T-helper 17 cell (primary cell): Measurements from ENCODE around the gene ATP9A. TPM values are rescaled to one million over a fixed set of nuclear protein-coding genes. Genes with fewer than 3 reads are reported as not detected.
"Not testable (repeated sequence)": the region's sequence is repeated elsewhere in the genome, so short reads cannot be mapped to it uniquely, and the experiment has no call there.

Experiments used
- ATAC-seq: fragments of 150-1000 bp; cut with Tn5 transposase; 2 replicates; pipeline ENCODE4 v1.10.0; 2021; ENCODE audit warnings: mild to moderate bottlenecking, moderate library complexity
- DNase-seq, 3 donors: peaks; one replicate each; pipeline versions ENCODE4 v3.0.0 to v3.0.0-alpha.2; 2020 to 2021
- H3K9me3 ChIP-seq: one replicate; pipeline ENCODE4 v1.7.0; 2013; ENCODE audit warnings: low read length, mild to moderate bottlenecking; ENCODE audit not compliant: control insufficient read depth, poor library complexity, severe bottlenecking
- H3K27ac Mint-ChIP-seq: one replicate; pipeline ENCODE4 v1.8.0; 2022; ENCODE audit warnings: mild to moderate bottlenecking, moderate library complexity, mixed read lengths
- H3K27me3 Mint-ChIP-seq: one replicate; pipeline ENCODE4 v1.8.0; 2022; ENCODE audit warnings: mixed read lengths
- H3K36me3 Mint-ChIP-seq: one replicate; pipeline ENCODE4 v1.8.0; 2022; ENCODE audit warnings: low read depth, mixed read lengths
- H3K4me1 Mint-ChIP-seq: one replicate; pipeline ENCODE4 v1.8.0; 2022; ENCODE audit warnings: mild to moderate bottlenecking, mixed read lengths
- H3K4me3 Mint-ChIP-seq: one replicate; pipeline ENCODE4 v1.8.0; 2022; ENCODE audit warnings: mild to moderate bottlenecking, moderate library complexity, mixed read lengths
- total RNA-seq, 4 donors: library from RNA in 2 of 4; stranded (reverse) in 2 of 4; gene quantifications; one replicate each; pipeline ENCODE4 v1.2.3 and lab custom pipeline; 2022 to 2026

ATP9A gene
- total RNA-seq, 2 donors from 2014 or later = 0.15 to 4.2 TPM

DNA sequence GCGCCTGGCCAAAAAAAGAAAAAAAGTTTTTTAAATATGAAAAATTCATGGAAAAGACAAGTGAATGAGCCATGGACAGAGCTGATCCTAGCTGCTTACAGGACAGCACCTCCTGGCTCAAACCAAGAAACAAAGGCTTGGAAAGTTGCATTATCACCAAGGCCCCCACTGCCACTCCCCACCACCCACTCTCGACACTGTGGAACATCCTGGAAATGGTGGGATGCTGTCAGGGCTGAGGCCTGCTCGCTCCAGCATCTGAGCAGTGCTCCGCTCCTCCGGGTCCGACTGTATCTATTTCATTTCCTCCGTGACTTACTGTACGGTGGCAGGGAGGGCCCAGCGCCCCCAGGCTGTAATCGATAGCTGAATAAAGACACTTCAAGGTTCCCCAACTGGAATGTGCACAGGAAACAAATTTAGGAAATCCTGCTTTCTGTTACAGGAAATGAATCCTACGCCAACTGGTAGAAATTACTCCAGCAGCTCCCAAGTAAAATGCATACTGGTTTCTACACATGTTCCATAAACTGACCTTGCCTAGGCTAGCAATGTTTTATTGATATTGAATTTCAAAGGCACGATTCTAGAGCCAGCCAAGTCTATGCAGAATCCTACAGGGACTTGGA lies 116.2 kb downstream of the ATP9A start:
- DNase-seq (no peak), ATAC-seq (no peak)
- H3K27ac Mint-ChIP-seq = no peak overlapping the region
- H3K4me1 Mint-ChIP-seq = peaks cover 4% of the 10 kb centered on the region
- peaks cover 24% of the 10 kb centered on the region for H3K27me3 Mint-ChIP-seq
- H3K36me3 Mint-ChIP-seq = no peaks in the 10 kb centered on the region
- no peak overlapping the region for H3K4me3 Mint-ChIP-seq
- H3K9me3 ChIP-seq = no peaks in the 10 kb centered on the region

DNA sequence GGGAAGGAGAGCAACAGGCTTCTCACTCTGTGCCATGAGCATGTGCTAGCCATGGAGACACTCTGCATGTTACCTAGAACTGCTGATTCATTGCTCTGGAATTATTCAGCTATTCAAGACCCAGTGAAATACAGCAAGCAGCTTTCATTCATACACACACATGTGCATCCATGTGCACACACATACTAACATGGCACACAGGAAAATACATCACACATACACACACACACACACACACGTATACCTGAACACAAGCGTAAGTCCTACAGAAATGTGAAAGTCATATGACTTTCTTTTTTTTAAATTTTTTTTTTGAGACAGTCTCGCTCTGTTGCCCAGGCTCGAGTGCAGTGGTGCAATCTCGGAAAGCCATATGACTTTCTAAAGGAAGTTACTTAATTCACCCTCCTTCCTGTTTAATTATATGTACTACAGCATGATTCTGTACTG lies 117.5 kb downstream of the ATP9A start:
- DNase-seq (no peak), ATAC-seq (peak; percentile 70)
- no peaks in the 10 kb centered on the region for H3K36me3 Mint-ChIP-seq
- no peak overlapping the region for H3K27ac Mint-ChIP-seq
- peaks cover 31% of the 10 kb centered on the region for H3K27me3 Mint-ChIP-seq
- H3K9me3 ChIP-seq = no peaks in the 10 kb centered on the region
- H3K4me3 Mint-ChIP-seq = no peak overlapping the region
- H3K4me1 Mint-ChIP-seq = peaks cover 3% of the 10 kb centered on the region

DNA sequence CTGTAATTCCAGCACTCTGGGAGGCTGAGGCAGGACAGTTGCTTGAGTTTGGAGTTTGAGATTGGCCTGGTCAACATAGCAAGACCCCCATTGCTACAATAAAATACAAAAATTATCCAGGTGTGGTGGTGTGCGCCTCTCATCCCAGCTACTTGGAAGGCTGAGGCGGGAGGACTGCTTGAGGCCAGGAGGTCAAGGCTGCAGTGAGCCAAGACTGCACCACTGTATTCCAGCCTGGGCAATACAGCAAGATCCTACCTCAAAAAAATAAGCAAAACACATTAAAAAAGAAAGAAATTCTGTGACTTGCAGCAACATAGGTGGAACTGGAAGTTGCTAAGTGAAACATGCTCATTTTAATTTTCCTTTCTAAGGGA lies 119.6 kb downstream of the ATP9A start:
- Mint-ChIP-seq H3K27me3 (peaks cover 31% of the 10 kb centered on the region), H3K4me3 (no peak overlapping the region)
- ATAC-seq = no peak

DNA sequence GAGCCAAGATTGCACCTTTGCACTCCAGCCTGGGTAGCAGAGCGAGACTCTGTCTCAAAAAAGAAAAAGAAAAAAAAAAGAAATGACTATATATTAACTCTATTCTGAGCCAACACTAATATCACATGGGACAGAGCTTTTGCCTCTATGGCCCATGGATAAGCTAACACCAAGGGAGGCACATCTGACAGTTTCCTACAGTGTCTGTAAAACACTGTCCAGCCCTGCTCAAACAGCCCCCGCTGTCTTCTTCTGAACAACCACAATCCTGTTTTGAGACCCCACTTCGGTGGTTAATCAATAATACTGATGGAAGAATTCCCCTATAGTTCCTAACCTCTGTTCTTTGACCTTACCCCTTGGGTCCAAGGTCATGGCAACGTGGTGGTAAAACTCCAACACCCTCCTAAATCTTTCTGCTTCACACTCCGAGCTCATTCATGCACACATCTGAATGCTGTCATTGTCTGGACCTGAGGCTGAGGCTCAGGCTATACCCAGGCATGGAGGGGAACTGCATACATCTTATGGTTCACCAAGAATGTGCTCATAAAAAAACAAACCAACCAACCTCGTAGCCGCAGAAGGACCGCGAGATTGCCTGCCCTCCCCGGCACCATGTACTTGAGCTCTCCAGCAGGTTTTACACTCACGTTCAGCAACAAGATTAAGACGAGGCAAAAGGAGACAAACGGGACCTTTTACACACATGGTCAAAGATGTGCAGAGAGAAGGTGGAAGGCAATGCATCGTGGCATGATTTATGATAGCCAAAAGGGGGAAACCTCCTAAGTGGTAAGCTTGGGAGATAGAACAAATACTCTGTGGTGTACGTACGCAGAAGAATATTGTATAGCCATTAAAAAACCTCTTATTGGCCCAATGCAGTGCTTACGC lies 120.3 kb downstream of the ATP9A start:
- Mint-ChIP-seq H3K36me3 (no peaks in the 10 kb centered on the region), H3K27ac (no peak overlapping the region), H3K4me3 (no peak overlapping the region), H3K4me1 (peaks cover 3% of the 10 kb centered on the region), H3K27me3 (peaks cover 31% of the 10 kb centered on the region)
- no peak for ATAC-seq
- no peaks in the 10 kb centered on the region for H3K9me3 ChIP-seq
- no peak for DNase-seq

More for the DNA sequence above, 119.6 kb downstream of the ATP9A start:
- no peak for DNase-seq
- Mint-ChIP-seq H3K36me3 (no peaks in the 10 kb centered on the region), H3K27ac (no peak overlapping the region), H3K4me1 (peaks cover 3% of the 10 kb centered on the region)
- H3K9me3 ChIP-seq = no peaks in the 10 kb centered on the region

DNA sequence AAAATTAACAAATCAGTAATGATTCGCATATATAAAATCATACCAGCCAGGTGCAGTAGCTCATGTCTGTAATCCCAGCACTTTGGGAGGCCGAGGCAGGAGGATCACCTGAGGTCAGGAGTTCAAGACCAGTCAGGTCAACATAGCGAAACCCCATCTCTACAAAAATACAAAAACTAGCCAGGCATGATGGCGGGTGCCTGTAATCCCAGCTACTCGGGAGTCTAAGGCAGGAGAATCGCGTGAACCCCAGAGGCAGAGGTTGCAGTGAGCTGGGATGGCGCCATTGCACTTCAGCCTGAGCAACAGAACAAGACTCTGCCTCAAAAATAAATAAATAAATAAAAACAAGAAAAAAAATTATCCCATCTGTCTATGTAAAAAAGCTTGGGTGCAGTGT lies 124.4 kb downstream of the ATP9A start:
- H3K4me3 Mint-ChIP-seq, ATAC-seq, H3K4me1 Mint-ChIP-seq, H3K27ac Mint-ChIP-seq, DNase-seq, H3K36me3 Mint-ChIP-seq, H3K9me3 ChIP-seq: not testable (repeated sequence)
- peaks cover 31% of the 10 kb centered on the region for H3K27me3 Mint-ChIP-seq

DNA sequence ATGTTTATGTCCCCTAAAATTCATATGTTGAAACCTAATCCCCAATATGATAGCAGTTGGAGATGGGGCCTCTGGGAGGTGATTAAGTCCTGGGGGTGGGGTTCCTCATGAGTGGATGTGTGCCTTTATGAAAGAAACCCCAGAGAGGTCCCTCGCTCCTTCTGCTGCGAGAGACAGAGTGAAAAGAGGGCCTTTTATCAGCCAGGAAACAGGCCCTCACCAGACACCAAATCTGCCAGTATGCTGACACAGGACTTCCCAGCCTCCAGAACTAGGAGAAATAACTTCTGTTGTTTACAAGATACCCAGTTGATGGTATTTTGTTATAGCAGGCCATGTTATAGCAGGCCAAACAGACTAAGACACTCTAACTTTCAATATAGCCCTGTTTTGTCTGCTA lies 124.8 kb downstream of the ATP9A start:
- Mint-ChIP-seq H3K4me1 (peaks cover 3% of the 10 kb centered on the region), H3K27ac (no peak overlapping the region), H3K27me3 (peaks cover 31% of the 10 kb centered on the region), H3K36me3 (no peaks in the 10 kb centered on the region), H3K4me3 (no peak overlapping the region)
- ATAC-seq (no peak), DNase-seq (no peak)
- H3K9me3 ChIP-seq = no peaks in the 10 kb centered on the region

DNA sequence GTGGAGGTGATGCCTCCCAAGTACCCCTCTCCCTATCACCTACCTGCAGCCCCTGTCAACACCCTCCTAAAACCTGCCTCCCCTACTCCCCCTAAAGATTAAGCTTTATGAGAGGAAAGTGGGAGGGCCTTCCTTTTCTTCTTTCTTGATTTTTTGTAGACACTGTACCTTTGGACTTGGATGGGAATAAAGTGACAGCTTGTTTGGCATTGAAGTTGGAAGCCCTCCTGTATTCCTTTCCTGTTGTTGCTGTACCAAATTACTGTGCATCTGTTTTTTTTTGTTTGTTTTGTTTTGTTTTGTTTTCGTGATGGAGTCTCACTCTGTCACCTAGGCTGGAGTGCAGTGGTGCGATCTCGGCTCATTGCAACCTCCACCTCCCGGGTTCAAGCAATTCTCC lies 126.3 kb downstream of the ATP9A start:
- Mint-ChIP-seq H3K4me3 (no peak overlapping the region), H3K36me3 (no peaks in the 10 kb centered on the region), H3K27ac (no peak overlapping the region), H3K4me1 (peaks cover 3% of the 10 kb centered on the region), H3K27me3 (peaks cover 40% of the 10 kb centered on the region)
- no peaks in the 10 kb centered on the region for H3K9me3 ChIP-seq
- DNase-seq (no peak), ATAC-seq (no peak)

DNA sequence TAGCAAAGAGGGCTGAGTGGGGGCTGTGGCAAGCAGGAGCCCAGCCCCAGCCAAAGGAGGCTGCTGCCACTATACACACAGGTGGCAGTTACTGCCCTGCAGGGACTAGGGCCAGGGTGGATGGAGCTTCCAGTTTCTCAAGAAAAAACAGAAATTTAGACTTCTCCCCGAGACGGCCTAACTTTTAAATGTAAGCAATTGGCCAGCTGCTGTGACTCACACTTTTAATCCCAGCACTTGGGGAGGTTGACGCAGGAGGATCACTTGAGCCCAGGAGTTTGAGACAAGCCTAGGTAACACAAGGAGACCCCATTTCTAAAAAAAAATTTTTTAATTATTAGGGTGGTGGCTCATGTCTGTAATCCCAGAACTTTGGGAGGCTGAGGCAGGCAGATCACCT lies 127.4 kb downstream of the ATP9A start:
- DNase-seq (no peak), ATAC-seq (no peak)
- no peak overlapping the region for H3K27ac Mint-ChIP-seq
- H3K4me3 Mint-ChIP-seq = no peak overlapping the region
- peaks cover 35% of the 10 kb centered on the region for H3K27me3 Mint-ChIP-seq
- H3K9me3 ChIP-seq = no peaks in the 10 kb centered on the region
- H3K4me1 Mint-ChIP-seq = peaks cover 3% of the 10 kb centered on the region
- no peaks in the 10 kb centered on the region for H3K36me3 Mint-ChIP-seq

DNA sequence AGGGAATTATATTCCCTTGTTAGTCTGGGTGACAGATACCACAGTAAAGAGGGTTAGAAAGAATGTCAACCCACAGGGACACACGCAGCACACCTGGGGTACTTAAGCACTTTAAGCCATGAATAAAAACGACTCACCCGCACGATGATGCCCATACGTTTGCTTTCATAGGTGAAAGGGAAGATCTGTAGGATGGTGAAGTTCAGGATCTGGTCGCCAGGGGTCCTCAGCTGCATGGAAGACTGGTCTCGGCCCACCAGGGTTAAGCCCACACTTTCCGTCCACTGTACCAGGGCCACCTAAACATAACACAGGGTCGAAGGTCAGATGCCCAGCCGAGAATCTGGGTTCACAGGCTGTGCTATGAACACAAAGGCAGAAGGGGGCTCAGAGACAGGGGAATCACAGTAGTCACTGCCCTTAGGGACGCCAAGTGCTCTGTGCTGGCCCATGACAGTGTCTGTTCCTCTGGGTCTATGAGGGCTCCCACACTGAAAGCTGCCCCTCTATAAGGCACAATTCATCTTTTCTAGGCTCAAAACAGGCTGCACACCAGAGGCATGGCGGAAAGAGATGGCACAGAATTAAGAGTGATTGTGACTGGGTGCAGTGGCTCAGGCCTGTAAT lies 128.9 kb downstream of the ATP9A start:
- H3K9me3 ChIP-seq = no peaks in the 10 kb centered on the region
- DNase-seq = peak in 1 of 3 donors; percentile 18
- Mint-ChIP-seq H3K27ac (no peak overlapping the region), H3K27me3 (peaks cover 26% of the 10 kb centered on the region), H3K4me1 (peaks cover 3% of the 10 kb centered on the region), H3K4me3 (peak overlapping the region; percentile 28), H3K36me3 (no peaks in the 10 kb centered on the region)
- peak; percentile 45 for ATAC-seq

DNA sequence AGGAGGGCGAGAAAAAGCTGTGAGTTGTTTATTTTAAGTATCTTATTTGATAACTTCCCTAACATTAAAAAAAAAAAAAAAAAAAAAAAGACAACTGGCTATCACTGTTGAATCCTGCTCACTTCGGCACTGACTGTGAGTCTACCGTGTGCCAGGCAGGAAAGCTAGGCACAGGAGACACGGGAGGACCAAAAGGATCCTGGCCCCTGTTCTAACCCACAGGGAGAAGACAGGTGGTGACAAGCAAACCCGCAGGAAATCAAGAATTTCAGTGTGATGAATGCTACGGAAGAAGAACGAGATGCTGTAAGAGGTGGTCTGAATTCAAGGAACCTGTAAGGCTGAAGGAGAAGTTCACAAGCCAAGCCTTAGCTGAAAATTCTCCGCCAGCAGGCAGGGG lies 130.9 kb downstream of the ATP9A start:
- H3K27ac Mint-ChIP-seq = no peak overlapping the region
- H3K4me3 Mint-ChIP-seq = no peak overlapping the region
- H3K36me3 Mint-ChIP-seq = no peaks in the 10 kb centered on the region
- H3K9me3 ChIP-seq = no peaks in the 10 kb centered on the region
- peaks cover 37% of the 10 kb centered on the region for H3K27me3 Mint-ChIP-seq
- H3K4me1 Mint-ChIP-seq = peaks cover 5% of the 10 kb centered on the region
- ATAC-seq (no peak), DNase-seq (no peak)

DNA sequence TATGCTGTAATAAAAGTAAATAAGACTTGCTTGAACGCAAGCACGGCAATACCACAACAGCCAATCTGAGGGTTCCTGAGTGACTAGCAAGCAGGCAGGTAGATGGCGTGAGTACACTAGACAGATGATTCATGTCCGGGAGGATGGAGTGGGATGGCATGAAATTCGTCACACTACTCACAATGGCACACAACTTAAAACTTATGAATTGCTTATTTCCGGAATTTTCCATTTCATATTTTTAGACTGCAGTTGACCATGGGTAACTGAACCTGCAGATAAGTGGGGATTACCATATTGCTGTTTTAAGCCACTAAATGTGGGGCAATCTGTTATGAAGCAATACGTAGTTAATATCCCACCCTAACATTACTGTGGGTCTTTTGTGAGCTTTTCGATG lies 132.1 kb downstream of the ATP9A start:
- Mint-ChIP-seq H3K27ac (no peak overlapping the region), H3K4me3 (no peak overlapping the region), H3K36me3 (no peaks in the 10 kb centered on the region), H3K27me3 (peaks cover 44% of the 10 kb centered on the region), H3K4me1 (peaks cover 12% of the 10 kb centered on the region)
- H3K9me3 ChIP-seq = no peaks in the 10 kb centered on the region
- no peak for ATAC-seq
- no peak for DNase-seq

DNA sequence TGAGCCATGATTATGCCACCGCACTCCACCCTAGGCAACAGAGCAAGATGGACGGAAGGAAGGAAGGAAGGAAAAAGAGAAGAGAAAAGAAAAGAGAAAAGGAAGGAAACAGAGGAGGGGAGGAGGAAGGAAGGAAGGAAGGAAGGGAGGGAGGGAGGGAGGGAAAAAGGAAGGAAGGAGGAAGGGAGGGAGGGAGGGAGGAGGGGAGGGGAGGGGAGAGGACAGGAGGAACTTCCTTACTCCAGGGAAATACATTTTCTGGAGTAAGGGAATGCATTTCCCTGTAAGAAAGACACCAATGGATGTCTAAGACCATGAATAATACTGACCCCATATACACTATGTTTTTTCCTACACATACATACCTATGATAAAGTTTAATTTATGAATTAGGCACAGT lies 132.5 kb downstream of the ATP9A start:
- peaks cover 16% of the 10 kb centered on the region for H3K4me1 Mint-ChIP-seq
- H3K9me3 ChIP-seq = no peaks in the 10 kb centered on the region
- no peak for ATAC-seq

DNA sequence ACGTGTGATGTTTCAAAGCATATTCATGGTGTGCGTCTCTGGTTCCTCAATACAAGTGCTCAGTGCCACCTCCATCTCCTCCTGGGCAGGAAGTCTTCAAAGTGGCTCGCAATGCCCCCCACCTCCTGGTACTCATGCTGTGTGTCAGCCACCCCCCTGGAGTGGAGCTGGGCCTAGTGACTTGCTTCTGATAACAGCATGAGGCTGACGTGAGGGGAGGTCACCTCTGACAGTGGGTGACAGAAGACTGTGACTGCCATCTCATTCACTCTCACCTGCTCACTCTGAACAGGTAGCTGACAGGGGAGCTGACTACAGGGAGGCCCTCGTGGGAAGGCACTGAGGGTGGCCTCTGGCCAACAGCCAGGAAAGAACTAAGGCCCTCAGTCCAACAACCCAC lies 133.3 kb downstream of the ATP9A start:
- H3K27ac Mint-ChIP-seq = no peak overlapping the region
- no peaks in the 10 kb centered on the region for H3K9me3 ChIP-seq
- H3K4me3 Mint-ChIP-seq = no peak overlapping the region
- no peaks in the 10 kb centered on the region for H3K36me3 Mint-ChIP-seq
- no peak for ATAC-seq
- peaks cover 18% of the 10 kb centered on the region for H3K4me1 Mint-ChIP-seq
- DNase-seq = no peak
- H3K27me3 Mint-ChIP-seq = peaks cover 53% of the 10 kb centered on the region

More for the DNA sequence above, 132.5 kb downstream of the ATP9A start:
- Mint-ChIP-seq H3K4me3 (no peak overlapping the region), H3K27me3 (peaks cover 48% of the 10 kb centered on the region), H3K36me3 (no peaks in the 10 kb centered on the region), H3K27ac (no peak overlapping the region)
- no peak for DNase-seq
